ENCODE data around the gene BANF1. TPM values are rescaled to one million over a fixed set of nuclear protein-coding genes. Genes with fewer than 3 reads are reported as not detected.
A peak's percentile ranks its signal among the peaks of the same experiment; 100 is the strongest.

The BANF1 gene
- total RNA-seq, 1 donor from 2014 or later: 8.4 TPM

DNA sequence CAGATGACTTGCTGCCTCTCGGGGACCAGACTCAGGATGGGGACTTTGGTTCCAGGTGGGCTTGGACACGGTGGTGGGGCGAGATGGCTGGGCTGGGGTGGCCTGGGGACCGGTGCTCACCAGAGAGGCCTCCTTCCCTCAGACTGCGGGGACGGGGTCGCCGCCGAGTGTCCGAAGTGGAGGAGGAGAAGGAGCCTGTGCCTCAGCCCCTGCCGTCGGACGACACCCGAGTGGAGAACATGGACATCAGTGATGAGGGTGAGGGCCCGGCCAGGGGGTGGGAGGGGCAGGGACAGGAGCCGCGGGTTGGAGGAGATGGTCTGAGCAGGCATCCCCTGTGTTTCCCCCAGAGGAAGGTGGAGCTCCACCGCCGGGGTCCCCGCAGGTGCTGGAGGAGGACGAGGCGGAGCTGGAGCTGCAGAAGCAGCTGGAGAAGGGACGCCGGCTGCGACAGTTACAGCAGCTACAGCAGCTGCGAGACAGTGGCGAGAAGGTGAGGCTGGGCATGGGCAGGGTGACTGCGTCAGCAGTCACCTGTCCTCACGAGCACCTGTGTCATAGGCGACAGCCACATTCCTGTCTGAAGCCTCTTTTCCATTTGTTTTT is 34.9 kb upstream of the BANF1 start:
- H3K36me3 ChIP-seq (ENCODE audit: control insufficient read depth, insufficient read depth, low read length): peaks cover 35% of the 10 kb centered on the region
- no peaks in the 10 kb centered on the region for H3K27me3 ChIP-seq (ENCODE audit: control insufficient read depth, insufficient read depth, low read length)
- no peak for FAIRE-seq
- DNase-seq (ENCODE audit: low read depth): no peak
- no peak overlapping the region for H3K4me3 ChIP-seq (ENCODE audit: low read depth, low read length)
- TF ChIP-seq, protein P1, sequence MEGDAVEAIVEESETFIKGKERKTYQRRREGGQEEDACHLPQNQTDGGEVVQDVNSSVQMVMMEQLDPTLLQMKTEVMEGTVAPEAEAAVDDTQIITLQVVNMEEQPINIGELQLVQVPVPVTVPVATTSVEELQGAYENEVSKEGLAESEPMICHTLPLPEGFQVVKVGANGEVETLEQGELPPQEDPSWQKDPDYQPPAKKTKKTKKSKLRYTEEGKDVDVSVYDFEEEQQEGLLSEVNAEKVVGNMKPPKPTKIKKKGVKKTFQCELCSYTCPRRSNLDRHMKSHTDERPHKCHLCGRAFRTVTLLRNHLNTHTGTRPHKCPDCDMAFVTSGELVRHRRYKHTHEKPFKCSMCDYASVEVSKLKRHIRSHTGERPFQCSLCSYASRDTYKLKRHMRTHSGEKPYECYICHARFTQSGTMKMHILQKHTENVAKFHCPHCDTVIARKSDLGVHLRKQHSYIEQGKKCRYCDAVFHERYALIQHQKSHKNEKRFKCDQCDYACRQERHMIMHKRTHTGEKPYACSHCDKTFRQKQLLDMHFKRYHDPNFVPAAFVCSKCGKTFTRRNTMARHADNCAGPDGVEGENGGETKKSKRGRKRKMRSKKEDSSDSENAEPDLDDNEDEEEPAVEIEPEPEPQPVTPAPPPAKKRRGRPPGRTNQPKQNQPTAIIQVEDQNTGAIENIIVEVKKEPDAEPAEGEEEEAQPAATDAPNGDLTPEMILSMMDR (IDR thresholded peaks at IDR 0.05; ENCODE audit: insufficient read depth, low read length, severe bottlenecking): no peak

DNA sequence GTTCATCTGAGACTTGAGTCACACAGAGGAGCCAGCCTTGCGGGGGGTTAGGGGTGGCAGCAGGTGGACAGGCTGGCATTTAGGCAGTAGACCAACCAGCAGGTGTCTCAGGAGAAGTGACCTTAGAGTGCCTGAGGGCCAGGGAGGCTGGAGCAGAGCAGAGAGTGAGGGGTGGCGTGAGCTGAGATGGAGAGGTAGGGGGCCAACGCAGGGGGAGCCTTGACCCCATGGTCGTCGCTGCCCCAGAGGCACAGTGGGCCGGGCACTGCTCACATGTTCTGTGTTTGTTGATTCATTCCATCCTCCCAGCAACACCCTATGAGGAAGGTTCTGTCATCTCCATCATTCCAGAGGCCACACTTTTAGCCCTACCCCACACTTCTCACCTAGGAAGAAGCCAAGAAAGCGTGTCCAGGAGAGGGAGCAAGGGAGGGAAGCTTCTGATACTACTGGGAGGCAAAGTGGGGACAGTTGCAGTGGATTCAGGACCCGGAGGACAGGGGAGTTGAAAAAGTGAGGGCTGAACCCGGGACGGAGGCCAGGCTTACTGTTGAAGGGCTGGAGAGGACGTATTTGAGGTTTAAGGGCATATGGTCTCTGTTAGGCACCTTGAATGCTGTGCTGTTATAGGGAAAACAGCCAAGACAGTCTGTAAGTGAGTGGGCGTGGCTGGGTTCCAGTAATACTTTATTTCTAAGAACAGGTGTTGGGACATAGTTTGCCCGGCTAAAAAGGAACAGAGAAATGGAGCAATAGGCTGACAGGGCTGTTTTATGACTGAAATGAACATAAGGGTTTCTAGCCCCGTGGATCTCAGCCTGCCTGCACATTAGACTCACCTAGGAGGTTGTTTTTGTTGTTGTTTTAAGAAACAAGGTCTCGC is 33.5 kb upstream of the BANF1 start:
- FAIRE-seq (peak; percentile 47), DNase-seq (ENCODE audit: low read depth) (no peak)
- Histone ChIP-seq H3K36me3 (ENCODE audit: control insufficient read depth, insufficient read depth, low read length) (peaks cover 33% of the 10 kb centered on the region), H3K27me3 (ENCODE audit: control insufficient read depth, insufficient read depth, low read length) (no peaks in the 10 kb centered on the region), H3K4me3 (ENCODE audit: low read depth, low read length) (no peak overlapping the region)
- TF ChIP-seq, protein P1 (IDR thresholded peaks at IDR 0.05; ENCODE audit: insufficient read depth, low read length, severe bottlenecking): no peak

DNA sequence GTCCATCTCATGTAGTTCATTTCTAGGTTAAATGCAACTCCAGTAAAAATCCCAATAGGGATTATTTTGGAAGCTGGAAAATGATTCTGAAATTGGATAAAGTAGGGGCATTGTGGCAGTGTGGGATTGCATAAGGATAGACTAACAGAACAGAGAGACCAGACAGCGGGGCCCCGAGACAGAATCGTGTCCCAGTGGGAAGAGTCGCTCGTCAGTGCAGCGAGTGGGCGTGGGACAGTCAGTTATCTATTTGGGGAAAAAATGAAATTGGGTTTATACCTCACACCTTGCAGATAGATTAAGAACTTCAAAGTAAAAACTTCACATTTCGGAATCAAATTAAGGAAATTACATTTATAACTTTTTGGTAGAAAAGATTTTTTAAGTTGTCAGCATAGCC is 30.2 kb upstream of the BANF1 start:
- Histone ChIP-seq H3K36me3 (ENCODE audit: control insufficient read depth, insufficient read depth, low read length) (peaks cover 16% of the 10 kb centered on the region), H3K27me3 (ENCODE audit: control insufficient read depth, insufficient read depth, low read length) (no peaks in the 10 kb centered on the region), H3K4me3 (ENCODE audit: low read depth, low read length) (no peak overlapping the region)
- TF ChIP-seq, protein P1 (IDR thresholded peaks at IDR 0.05; ENCODE audit: insufficient read depth, low read length, severe bottlenecking): no peak
- FAIRE-seq (no peak), DNase-seq (ENCODE audit: low read depth) (no peak)

DNA sequence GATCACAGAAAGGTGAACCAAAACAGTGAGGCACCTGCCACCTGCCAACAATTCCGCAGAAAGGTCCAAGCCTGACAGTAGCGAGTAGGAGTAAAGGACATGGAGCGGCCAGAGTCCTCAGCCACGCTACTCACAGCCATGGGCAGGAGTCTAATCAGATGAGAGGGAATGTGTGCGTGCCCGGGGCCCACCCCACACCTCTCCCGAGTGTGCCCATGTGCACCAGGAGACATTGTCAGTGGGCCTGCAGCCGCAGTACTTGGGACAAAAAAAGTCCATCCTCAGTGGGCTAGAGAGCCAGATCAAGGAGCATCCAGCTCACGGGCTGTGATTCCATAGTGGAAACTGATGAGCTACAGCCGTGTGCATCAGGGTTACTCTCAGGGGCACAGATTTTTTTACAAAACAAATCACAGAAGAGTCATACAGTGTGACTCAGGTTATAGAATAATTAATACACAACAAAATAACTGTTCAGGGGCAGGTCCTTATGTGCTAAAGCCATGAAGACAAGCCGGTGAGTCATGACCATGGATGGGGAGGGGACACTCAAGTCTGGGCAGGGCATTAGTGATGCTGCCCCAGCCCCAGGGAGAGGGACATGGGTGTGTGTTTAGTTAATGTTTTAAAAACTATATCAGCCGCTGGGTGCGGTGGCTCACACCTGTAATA is 28.7 kb upstream of the BANF1 start:
- Histone ChIP-seq H3K36me3 (ENCODE audit: control insufficient read depth, insufficient read depth, low read length) (peaks cover 18% of the 10 kb centered on the region), H3K27me3 (ENCODE audit: control insufficient read depth, insufficient read depth, low read length) (no peaks in the 10 kb centered on the region), H3K4me3 (ENCODE audit: low read depth, low read length) (no peak overlapping the region)
- DNase-seq (ENCODE audit: low read depth) (peak; percentile 99), FAIRE-seq (no peak)
- TF ChIP-seq, protein P1 (IDR thresholded peaks at IDR 0.05; ENCODE audit: insufficient read depth, low read length, severe bottlenecking): no peak

DNA sequence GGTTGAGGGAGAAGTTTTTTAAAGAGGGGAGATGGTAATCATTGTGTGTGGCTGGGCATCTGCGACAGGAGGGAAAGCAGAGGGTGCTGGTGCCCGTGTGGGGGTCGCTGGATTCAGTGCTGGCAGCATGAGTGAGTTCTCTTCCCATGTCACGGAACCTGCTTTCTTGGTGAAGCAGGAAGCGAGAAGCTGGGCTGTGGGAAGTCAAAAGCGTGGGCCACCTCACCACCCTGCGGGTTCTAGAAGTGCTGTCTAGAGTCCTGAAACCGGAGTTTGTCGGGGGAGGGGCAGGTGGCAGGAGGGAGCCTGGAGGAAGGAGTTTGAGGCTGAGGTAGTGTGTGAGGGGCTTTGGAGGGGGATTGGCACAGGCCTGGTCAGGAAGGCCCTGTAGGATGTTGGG is 26.5 kb upstream of the BANF1 start:
- H3K36me3 ChIP-seq (ENCODE audit: control insufficient read depth, insufficient read depth, low read length): peaks cover 15% of the 10 kb centered on the region
- DNase-seq (ENCODE audit: low read depth): no peak
- TF ChIP-seq, protein P1 (IDR thresholded peaks at IDR 0.05; ENCODE audit: insufficient read depth, low read length, severe bottlenecking): no peak
- no peaks in the 10 kb centered on the region for H3K27me3 ChIP-seq (ENCODE audit: control insufficient read depth, insufficient read depth, low read length)
- no peak overlapping the region for H3K4me3 ChIP-seq (ENCODE audit: low read depth, low read length)
- FAIRE-seq: peak; percentile 23
